Measurements from ENCODE around the gene EVI2A. TPM values are rescaled to one million over a fixed set of nuclear protein-coding genes. Genes with fewer than 3 reads are reported as not detected.

EVI2A gene
- total RNA-seq, 1 experiment from 2014 or later = 53.9 TPM

- DNase-seq (ENCODE audit: low read depth) = no peak
Measured at GRCh38 chr17:31275116-31275515, 46.3 kb downstream of the EVI2A start.

DNA sequence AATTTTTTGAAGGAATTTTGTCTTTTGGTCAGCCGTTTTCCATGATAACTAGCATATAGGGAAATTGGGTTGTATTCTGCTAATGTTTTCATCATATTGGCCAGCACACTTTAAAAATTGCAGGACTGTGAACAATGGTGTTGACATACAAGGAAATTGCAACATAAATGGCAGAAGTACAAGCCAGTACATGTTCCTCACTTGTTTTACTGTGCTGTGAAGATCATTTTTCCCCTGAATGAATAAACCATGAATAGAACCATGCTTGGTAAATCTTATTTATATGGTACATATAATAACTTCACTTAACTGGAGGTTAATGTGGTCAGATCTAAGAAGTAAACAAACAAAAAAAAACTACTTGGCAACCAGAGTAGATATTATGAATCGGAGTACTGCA lies 47.2 kb downstream of the EVI2A start:
- DNase-seq (ENCODE audit: low read depth) = peak; percentile 71

DNA sequence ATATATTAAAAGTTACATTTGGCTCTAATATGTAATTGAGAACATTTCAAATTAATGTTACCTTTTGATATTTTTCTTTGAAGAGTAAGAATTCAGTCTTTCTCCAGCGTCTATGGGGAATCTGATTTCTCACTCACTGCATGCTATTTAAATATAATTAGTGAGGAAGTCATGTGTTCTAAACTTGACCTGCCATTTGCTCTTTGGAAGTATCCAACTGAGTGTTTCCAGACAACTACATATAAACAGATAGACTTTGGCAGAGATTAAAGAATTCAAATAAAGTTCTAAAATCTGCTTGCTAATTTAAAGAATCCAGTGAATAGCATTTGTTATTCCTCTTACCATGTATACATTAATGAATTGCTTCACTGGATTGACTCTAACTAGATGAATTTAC lies 47.9 kb downstream of the EVI2A start:
- no peak for DNase-seq (ENCODE audit: low read depth)

DNA sequence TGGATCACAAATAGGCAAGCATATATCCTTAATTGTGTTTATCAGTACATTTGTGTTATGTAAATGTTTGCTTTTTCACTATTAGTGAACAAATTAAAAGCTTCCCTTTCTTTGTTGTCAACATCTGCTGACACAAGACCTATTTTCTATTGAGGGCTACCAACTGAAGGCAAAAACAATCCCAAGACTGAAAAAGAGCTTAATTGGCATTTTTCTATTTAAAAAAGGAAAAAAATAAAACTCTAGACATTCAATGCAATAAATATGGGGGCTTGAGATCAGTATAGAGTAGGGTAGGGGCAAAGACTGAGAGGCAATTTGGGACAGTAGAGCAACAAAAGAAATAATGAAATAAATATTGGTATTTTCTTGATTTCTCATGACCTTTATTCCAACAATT lies 48.6 kb downstream of the EVI2A start:
- no peak for DNase-seq (ENCODE audit: low read depth)

DNA sequence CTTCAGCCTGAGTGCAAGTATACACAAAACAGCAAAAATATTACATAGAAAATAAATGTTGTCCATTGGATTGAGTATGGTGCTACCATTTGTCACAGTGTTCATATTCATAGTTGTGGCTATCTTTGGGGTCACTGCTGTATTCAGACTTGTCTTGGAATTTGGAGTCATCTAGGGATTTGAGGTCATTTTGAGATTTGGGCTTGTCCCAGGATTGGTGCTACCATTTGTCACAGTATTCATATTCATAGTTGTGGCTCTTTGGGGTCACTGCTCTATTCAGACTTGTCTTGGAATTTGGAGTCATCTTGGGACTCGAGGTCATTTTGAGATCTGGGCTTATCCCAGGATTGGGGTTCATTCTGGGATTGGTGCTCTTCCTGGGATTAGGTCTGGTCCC lies 49.2 kb downstream of the EVI2A start:
- no peak for DNase-seq (ENCODE audit: low read depth)

- peak; percentile 100 for DNase-seq (ENCODE audit: low read depth)
Measured at GRCh38 chr17:31269578-31269983, 51.8 kb downstream of the EVI2A start.

- no peak for DNase-seq (ENCODE audit: low read depth)
Measured at GRCh38 chr17:31269036-31269577, 52.3 kb downstream of the EVI2A start.

Other genes starting within 250 kb of the EVI2A start
- 17.1 and 27.3 TPM in 2 replicates for gene NF1, start 226.6 kb downstream of the EVI2A start, total RNA-seq (2014; rRNA removed)
- gene OMG, start 24.4 kb downstream of the EVI2A start, total RNA-seq (2014; rRNA removed) = 0.23 and 0.45 TPM in 2 replicates
- gene EVI2B, start 7.6 kb downstream of the EVI2A start, total RNA-seq (2014; rRNA removed) = 6.3 and 10.6 TPM in 2 replicates
- under 0.01 and 0.45 TPM in 2 replicates for gene RAB11FIP4, start 70.1 kb upstream of the EVI2A start, total RNA-seq (2014; rRNA removed)

All from LHCN-M2 (cell line).